Fibroblast of villous mesenchyme (primary cell): ENCODE data around the gene UNC93B1. TPM values are rescaled to one million over a fixed set of nuclear protein-coding genes. Genes with fewer than 3 reads are reported as not detected.

Source experiments
- DNase-seq: peaks from one replicate; pipeline ENCODE4 v3.0.0-alpha.2; 2010; ENCODE audit warnings: low read depth
- H3K4me3 ChIP-seq: 2 replicates; pipeline ENCODE4 v1.5.1; 2011; ENCODE audit warnings: low read depth, mild to moderate bottlenecking, low read length
- CTCF ChIP-seq: IDR thresholded peaks from 2 replicates; pipeline ENCODE4 v1.5.1; 2012; ENCODE audit warnings: low read depth, mild to moderate bottlenecking, low read length; ENCODE audit not compliant: insufficient read depth
- total RNA-seq: library from RNA; depleted of rRNA; stranded (reverse); fragments of >200 nt; gene quantifications from 2 replicates; pipeline ENCODE4 v1.2.3, GENCODE V29; 2012

The UNC93B1 gene
- total RNA-seq, 1 donor = 14.7 TPM

- DNase-seq = no peak
- H3K4me3 ChIP-seq = peak overlapping the region; percentile 10
These were observed 8.3 kb upstream of the UNC93B1 start for GRCh38 chr11:68012044-68012842.

GRCh38 chr11:68011051-68011943 is 7.4 kb upstream of the UNC93B1 start:
- H3K4me3 ChIP-seq = peak overlapping the region; percentile 72
- TF ChIP-seq CTCF = no peak
- no peak for DNase-seq

More at GRCh38 chr11:68012044-68012842, 8.3 kb upstream of the UNC93B1 start:
- TF ChIP-seq CTCF = no peak

- DNase-seq = peak; percentile 93
- peak; percentile 7 for TF ChIP-seq CTCF
- H3K4me3 ChIP-seq = peak within 1 kb of the TSS; percentile 72
These were observed 6.5 kb upstream of the UNC93B1 start, which contains the start of gene ALDH3B1 for GRCh38 chr11:68010090-68011041. Gene ALDH3B1 (plus strand): TSS chr11:68010327. CDS start chr11:68015298, 4,971 bp downstream.

- DNase-seq = peak; percentile 85
- peak; percentile 20 for TF ChIP-seq CTCF
These were observed 5.6 kb upstream of the UNC93B1 start for GRCh38 chr11:68009391-68010089.

GRCh38 chr11:68008381-68009337 is 4.8 kb upstream of the UNC93B1 start:
- no peak for TF ChIP-seq CTCF
- DNase-seq = no peak
- H3K4me3 ChIP-seq = no peak overlapping the region

More at GRCh38 chr11:68009391-68010089, 5.6 kb upstream of the UNC93B1 start:
- H3K4me3 ChIP-seq = peak overlapping the region; percentile 72
